ENCODE data around the gene ATF5. TPM values are rescaled to one million over a fixed set of nuclear protein-coding genes. Genes with fewer than 3 reads are reported as not detected.

ATF5 gene
- total and polyA plus RNA-seq, 4 donors, result 7.0 to 49.1 (median 33.9) TPM

GRCh38 chr19:49881186-49881585 lies 47.8 kb upstream of the ATF5 start:
- 96 to 97% methylated on average over 17 of the region's 17 CpGs for WGBS, 2 donors
- no peak overlapping the region for H3K27ac ChIP-seq (ENCODE audit: low read depth in 1 of 2, low read length in 1 of 2)
- peaks cover 0 to 2% (median 0%) of the 10 kb centered on the region in 4 donors for H3K9me3 ChIP-seq (ENCODE audit: control insufficient read depth in 4 of 4, insufficient read depth in 3 of 4, low read length in 3 of 4)
- DNase-seq (no peak), ATAC-seq (ENCODE audit: insufficient read depth, low FRiP score) (no peak)
- no peak for TF ChIP-seq CTCF (IDR thresholded peaks at IDR 0.05; ENCODE audit: control extremely low read depth, extremely low read depth)
- H3K4me1 ChIP-seq (ENCODE audit: control insufficient read depth in 5 of 5, insufficient read depth in 5 of 5, low read length in 5 of 5), result peaks cover 0 to 10% (median 0%) of the 10 kb centered on the region in 5 donors
- no peak overlapping the region for H3K4me3 ChIP-seq
- H3K27me3 ChIP-seq (ENCODE audit: control insufficient read depth in 3 of 3, insufficient read depth in 3 of 3, low read length in 2 of 3), result no peaks in the 10 kb centered on the region
- H3K9ac ChIP-seq (ENCODE audit: insufficient read depth in 1 of 2, low read length in 2 of 2), result no peak overlapping the region
- H3K36me3 ChIP-seq (ENCODE audit: control insufficient read depth in 4 of 4, insufficient read depth in 4 of 4, low read length in 4 of 4), result peaks cover 17 to 56% (median 47%) of the 10 kb centered on the region in 4 donors

- H3K27me3 ChIP-seq (ENCODE audit: control insufficient read depth in 3 of 3, insufficient read depth in 3 of 3, low read length in 2 of 3), result no peaks in the 10 kb centered on the region
- no peak for TF ChIP-seq CTCF (IDR thresholded peaks at IDR 0.05; ENCODE audit: control extremely low read depth, extremely low read depth)
- ATAC-seq (ENCODE audit: insufficient read depth, low FRiP score) (no peak), DNase-seq (no peak)
- H3K9ac ChIP-seq (ENCODE audit: insufficient read depth in 1 of 2, low read length in 2 of 2), result no peak overlapping the region
- H3K27ac ChIP-seq (ENCODE audit: low read depth in 1 of 2, low read length in 1 of 2), result no peak overlapping the region
- 93 to 94% methylated on average over 31 of the region's 31 CpGs for WGBS, 2 donors
- H3K9me3 ChIP-seq (ENCODE audit: control insufficient read depth in 4 of 4, insufficient read depth in 3 of 4, low read length in 3 of 4), result peaks cover 0 to 2% (median 0%) of the 10 kb centered on the region in 4 donors
- H3K4me3 ChIP-seq, result no peak overlapping the region
- H3K4me1 ChIP-seq (ENCODE audit: control insufficient read depth in 5 of 5, insufficient read depth in 5 of 5, low read length in 5 of 5), result peaks cover 0 to 10% (median 0%) of the 10 kb centered on the region in 5 donors
- peaks cover 17 to 58% (median 46%) of the 10 kb centered on the region in 4 donors for H3K36me3 ChIP-seq (ENCODE audit: control insufficient read depth in 4 of 4, insufficient read depth in 4 of 4, low read length in 4 of 4)
These were observed 47.2 kb upstream of the ATF5 start for GRCh38 chr19:49881672-49882394.

GRCh38 chr19:49882643-49883042 lies 46.4 kb upstream of the ATF5 start:
- Histone ChIP-seq H3K27me3 (ENCODE audit: control insufficient read depth in 3 of 3, insufficient read depth in 3 of 3, low read length in 2 of 3) (no peaks in the 10 kb centered on the region), H3K4me1 (ENCODE audit: control insufficient read depth in 5 of 5, insufficient read depth in 5 of 5, low read length in 5 of 5) (peaks cover 0 to 10% (median 0%) of the 10 kb centered on the region in 5 donors), H3K9me3 (ENCODE audit: control insufficient read depth in 4 of 4, insufficient read depth in 3 of 4, low read length in 3 of 4) (peaks cover 0 to 2% (median 0%) of the 10 kb centered on the region in 4 donors), H3K9ac (ENCODE audit: insufficient read depth in 1 of 2, low read length in 2 of 2) (no peak overlapping the region), H3K36me3 (ENCODE audit: control insufficient read depth in 4 of 4, insufficient read depth in 4 of 4, low read length in 4 of 4) (peaks cover 17 to 58% (median 46%) of the 10 kb centered on the region in 4 donors), H3K4me3 (no peak overlapping the region), H3K27ac (ENCODE audit: low read depth in 1 of 2, low read length in 1 of 2) (no peak overlapping the region)
- TF ChIP-seq CTCF (IDR thresholded peaks at IDR 0.05; ENCODE audit: control extremely low read depth, extremely low read depth), result no peak
- WGBS, 2 donors, result 97 to 98% methylated on average over 14 of the region's 14 CpGs
- ATAC-seq (ENCODE audit: insufficient read depth, low FRiP score) (no peak), DNase-seq (no peak)

Data from lung (tissue), 12 donors.